NK-92 (cell line): ENCODE measurements around the gene THUMPD1.
"Not testable (repeated sequence)": the region's sequence is repeated elsewhere in the genome, so short reads cannot be mapped to it uniquely, and the experiment has no call there.

Source experiments
- DNase-seq: peaks from one replicate; lab custom pipeline; 2025; ENCODE audit not compliant: unreplicated experiment; lab: John Stamatoyannopoulos, UW

THUMPD1 gene

GRCh38 chr16:20696618-20697017 is 45.0 kb downstream of the THUMPD1 start:
- no peak for DNase-seq

GRCh38 chr16:20695024-20695423 is 46.6 kb downstream of the THUMPD1 start:
- no peak for DNase-seq

DNA sequence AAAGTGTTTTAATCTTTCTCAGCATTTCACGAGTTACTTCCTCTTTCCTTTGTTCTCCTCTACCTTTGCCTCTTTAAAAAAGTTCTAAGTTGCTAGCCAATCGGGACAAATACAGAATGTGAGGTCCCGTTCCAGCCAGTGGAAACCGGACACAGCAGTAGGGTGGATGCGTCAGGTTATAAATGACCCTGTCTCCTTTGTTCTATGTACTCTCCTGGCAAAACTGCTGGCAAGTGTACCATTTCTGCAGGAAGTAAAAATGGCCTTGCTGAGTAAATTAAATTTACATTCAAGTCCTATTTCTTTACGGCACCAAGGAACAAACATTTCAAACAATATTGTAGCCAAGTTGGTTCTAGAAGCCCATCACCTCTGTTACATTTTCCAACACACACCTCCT is 47.5 kb downstream of the THUMPD1 start:
- DNase-seq = not testable (repeated sequence)

DNA sequence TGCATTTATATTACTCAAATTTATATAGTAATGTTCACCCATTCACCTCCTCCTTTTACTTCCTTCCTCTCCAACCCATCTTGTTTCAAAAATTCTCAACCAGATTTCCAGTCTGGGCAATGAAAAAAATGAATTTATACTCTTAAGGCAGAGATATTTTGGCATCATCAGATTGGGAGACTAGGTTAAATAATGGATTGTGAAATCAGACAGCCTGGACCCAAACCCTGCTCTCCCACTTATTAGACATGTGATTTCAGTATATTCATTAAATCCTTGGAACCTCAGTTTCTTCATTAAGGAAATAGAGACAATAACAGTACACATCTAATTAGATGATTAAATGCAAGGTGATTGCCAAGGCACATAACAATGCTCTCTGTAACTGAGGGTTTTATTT is 52.0 kb downstream of the THUMPD1 start:
- DNase-seq = no peak

GRCh38 chr16:20683812-20684211 is 57.8 kb downstream of the THUMPD1 start:
- DNase-seq = no peak
